NOMO-1 treated with DMSO at 0.1 percent for 48 hours (cell line): ENCODE results near the gene DUSP8.
"Not testable (repeated sequence)": the region's sequence is repeated elsewhere in the genome, so short reads cannot be mapped to it uniquely, and the experiment has no call there.

Experiments
- DNase-seq: peaks from one replicate; lab custom pipeline; 2025; ENCODE audit not compliant: unreplicated experiment; lab: John Stamatoyannopoulos, UW

DUSP8 gene

DNA sequence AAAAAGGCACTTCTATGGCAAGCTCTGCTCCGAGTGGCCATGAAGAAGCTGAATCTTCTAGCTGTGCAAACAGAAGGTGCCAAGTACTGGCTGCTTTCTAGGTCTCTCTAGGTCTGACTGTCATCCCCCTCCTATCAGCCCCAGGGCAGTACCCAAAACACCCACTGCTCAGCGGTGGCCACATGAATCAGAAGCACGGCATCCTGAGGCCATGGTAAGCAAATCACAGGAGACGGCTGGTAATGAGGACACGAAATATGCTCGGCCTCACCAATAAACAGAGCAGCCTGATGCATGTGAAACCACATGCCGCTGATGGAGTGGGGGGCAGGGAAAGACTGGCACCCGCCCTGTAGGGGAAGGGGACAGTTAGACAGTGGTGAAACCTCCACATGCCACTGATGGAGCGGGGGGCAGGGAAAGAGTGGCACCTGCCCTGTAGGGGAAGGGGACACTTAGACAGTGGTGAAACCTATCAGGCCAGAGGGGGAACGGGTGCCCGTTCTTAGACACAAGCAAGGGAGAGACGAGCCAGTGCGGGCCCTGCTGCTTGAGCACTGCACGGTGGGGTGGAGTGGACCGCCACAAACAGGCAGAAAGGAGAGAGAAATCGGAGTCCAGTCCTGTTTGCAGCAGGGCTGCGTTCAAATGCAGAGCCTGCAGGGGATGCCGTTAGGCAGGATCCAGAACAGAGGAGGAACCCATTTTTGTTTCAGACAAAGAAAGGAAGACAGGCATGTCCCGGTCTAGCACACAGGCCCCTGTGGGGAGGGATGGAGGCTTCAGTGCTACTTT, 55.6 kb downstream of the DUSP8 start:
- DNase-seq: no peak

DNA sequence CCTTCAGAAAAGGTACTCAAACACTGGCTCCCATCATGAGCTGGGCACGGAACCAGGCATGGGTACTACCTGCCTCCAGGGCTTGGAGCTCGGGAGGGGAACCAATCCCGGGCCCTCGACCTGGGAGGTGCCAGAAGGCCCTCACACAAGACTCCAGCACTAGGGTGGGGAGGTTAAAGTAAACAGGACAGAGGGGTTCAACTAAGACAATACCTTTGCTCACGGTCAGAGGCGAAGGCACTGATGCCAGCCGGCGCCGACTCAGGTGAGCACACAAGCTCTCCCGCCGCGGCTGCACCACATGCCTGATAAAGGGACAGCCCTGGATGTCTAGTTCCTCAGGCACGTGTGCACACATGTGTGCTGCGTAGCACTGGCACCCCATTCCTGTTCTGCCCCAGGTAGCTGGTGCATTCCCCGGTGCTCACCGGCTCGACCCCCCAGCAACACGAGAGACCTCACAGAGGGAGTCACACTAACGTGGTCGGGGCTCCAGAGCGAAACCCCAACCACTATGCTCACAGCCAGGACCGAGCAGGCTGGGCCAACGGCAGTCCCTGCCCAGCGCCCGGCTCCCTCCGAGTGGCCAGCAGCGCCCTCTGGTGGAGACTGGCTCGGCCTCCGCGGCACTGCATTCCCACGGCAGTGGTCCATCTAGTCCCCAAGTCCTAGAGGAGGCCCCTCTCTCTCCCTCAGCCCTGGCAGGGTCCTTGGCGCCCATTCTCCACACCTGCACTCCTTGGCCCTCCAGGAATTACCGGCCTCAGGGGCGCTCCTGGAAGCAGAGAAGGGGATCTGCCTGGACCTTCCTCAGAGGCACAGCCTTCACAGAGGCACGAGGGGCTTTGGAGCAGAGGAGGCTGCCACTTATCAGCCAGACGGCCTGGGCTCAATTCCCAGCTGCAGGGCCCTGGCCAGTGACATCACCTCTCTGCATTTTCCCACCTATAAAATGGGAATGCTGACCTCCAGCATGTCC, 56.7 kb downstream of the DUSP8 start:
- peak; percentile 11 for DNase-seq

DNA sequence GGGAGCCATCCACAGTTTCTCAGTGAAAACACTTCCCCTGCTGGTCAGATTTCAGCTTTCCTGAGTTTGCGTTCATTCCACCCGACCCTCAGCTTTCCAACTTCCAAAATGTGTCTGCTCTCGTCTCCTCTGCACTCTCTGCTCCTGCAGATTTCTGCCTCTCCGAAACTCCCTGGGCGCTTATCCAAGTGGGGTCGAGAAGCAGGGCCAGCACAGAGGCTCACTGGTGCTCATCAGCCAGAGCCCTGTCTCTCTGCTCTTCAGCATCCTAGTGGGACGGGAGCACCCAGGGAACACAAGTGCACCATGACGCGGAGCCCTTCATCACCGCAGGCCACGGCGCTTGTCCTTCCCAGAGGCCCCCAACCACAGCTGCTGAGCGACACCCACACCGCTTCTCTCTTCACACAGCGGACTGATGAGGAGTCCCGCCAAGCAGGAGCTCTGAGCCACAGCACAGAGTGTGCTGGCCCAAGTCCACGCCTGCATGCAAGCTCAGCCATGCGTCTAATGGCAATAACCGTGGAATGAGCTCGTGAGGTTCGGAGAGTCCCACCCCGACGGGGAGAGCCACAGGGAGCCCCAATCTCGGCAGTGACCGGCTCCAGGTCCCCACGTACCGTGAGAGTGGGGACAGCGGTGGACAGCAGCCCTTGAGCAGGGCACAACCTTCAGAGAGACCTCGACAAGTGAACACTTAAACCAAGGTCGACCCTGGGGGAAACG, 57.6 kb downstream of the DUSP8 start:
- DNase-seq: no peak

DNA sequence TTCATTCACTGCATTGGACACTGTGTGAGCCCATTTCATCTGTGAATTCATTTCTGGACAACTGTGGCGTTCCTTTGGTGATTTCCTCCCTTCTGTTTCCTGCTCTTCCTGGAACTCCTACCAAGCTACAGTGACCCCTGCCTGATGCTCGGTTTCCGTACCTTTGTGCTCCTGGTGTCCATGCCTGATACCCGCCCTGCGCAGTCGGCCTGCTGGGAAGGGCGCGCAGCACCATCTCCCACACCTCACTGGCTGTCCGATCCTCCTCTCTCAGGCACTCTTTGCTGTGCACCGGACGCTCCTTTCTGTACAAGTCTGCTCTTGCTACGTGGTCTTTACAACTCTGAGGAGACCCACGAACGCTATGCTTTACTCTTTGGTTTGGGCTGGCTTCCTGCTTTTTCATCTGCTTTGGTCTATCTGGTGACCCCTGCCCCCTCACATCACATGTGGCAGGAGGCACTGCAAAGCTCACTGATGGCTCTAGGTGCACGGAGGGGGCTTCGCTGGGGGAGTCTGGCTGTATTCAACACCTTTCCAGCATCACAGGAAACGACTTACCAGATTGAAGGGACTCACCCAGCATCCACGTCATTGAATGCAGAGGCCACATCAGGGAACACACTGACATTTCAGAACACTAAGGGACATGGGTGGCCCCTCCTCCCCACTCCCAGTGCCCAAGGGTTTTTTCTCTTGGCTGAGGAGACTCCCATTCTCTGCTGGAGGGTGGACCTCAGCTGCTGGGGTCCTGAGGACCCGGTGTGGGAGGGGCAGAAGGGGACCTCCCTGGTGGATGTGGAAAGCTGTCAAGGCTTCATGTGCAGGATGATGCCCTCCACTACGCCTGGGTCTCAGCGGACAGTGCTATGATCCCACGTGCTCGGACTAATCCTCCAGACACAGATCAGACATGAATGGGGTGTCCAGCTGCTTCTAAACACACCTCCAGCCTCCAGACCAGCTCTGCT, 58.5 kb downstream of the DUSP8 start:
- no peak for DNase-seq

DNA sequence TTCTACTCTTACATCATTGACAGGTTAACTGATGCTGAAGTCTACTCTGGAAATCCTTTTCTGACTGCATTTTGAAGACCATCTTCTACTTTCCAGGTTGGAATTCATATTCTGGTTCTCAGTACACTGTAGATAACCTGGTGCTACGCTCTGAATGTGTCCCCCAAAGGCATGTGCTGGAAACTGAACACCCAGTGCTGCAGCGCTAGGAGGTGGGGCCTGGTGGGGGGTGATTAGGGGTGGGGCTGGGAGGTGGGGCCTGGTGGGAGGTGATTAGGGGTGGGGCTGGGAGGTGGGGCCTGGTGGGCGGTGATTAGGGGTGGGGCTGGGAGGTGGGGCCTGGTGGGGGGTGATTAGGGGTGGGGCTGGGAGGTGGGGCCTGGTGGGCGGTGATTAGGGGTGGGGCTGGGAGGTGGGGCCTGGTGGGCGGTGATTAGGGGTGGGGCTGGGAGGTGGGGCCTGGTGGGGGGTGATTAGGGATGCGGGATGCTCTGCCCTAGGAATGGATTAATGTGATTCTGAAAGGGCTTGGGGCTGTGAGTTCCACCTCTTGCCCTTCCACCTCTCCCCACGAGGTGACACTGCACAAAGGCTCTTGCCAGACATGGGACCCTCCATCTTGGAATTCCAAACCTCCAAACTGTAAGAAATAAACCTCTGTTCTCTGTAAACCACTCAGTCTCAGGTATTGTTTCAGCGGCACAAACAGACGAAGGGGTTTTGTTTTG, 59.4 kb downstream of the DUSP8 start:
- DNase-seq: not testable (repeated sequence)

DNA sequence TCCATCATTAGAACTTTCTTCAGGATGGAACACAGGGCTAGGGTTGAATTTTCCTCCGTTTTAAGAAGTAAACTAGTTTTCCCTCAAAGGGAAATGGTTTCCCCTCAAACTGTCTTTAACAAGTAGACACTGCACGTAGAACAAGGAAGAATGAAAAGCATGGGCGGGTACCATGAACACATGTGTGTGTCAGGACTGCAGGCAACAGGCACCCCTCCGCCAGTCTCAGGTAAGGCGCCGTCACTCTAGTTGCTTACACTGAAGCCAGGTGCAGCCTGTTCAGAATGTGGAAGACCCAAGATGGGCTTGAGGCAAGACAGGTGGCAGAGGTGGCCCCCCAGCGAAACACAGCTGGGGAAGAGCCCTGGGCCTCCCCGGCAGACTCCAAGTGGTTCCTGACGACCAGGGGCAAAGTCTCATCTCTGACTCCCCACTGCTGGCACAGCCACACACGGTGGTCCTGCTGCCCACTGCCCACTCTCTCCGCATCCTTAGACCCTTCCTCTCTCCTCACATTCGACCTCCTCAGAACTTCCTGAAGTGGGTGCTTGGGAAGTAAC, 60.1 kb downstream of the DUSP8 start:
- DNase-seq: no peak

DNA sequence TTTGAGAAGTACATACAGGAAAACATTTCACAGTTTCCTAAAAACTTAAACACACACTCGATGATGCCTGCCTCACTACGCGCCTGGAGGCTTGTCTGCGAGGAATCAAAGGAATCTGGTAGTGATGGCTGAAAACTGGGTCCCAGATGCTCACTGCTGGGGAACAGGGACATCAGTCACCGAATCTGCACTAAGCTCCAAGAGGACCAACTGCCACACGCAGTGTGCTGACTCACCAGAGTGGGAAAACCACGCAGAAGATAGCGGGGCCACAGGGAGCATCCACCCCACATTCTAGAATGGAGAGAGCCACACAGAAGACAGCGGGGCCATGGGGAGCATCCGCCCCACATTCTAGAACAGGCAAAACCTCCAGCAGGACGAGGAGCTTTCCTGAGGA, 61.1 kb downstream of the DUSP8 start:
- no peak for DNase-seq

DNA sequence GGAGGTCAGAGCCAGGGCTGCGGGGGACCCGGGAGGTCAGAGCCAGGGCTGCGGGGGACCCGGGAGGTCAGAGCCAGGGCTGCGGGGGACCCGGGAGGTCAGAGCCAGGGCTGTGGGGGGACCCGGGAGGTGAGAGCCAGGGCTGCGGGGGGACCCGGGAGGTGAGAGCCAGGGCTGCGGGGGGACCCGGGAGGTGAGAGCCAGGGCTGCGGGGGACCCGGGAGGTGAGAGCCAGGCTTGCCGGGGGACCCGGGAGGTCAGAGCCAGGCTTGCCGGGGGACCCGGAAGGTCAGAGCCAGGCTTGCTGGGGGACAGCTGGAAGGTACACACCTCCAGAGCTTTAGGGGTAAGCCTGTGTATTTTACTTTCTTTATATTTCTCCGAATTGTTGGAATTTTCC, 61.7 kb downstream of the DUSP8 start:
- not testable (repeated sequence) for DNase-seq

DNA sequence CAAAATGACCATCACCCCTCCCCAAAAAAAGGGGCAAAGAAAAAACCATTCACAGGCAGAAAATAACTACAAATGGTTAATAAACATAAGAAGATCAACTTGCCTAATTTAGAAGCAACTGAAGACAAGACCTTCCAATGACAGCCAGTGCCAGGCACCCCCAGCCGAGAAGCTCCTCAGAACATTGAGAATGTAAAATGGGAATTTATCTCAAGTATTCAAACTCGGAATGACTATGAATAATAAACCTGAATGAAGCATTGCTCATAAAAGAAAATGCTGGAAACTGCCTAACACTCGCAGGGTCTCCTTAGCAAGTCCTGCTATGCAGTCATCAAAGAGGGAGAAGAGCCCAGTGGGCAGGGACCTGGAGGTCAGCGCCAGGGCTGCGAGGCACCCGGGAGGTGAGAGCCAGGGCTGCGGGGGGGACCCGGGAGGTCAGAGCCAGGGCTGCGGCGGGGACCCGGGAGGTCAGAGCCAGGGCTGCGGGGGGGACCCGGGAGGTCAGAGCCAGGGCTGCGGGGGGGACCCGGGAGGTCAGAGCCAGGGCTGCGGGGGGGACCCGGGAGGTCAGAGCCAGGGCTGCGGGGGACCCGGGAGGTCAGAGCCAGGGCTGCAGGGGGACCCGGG, 62.3 kb downstream of the DUSP8 start:
- no peak for DNase-seq

DNA sequence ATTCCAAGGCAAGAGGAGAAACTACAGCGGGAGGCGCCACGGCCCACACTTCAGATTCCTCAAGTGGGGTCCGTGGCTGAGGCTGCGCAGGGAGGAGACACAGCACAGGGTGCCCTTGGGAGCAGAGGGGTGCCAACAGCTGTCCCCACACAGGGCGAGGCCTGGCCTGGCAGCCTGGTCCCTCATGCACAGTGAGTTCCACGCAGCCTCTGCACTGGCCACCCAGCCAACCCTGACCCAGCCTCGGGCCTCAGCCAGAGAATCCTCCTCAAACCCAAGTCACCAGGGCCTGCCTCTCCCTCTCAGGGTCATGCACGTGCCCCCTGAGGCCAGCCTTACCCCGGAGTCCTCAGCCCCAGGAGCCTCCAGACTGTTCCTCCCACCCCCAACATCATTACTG, 63.1 kb downstream of the DUSP8 start:
- DNase-seq: no peak

DNA sequence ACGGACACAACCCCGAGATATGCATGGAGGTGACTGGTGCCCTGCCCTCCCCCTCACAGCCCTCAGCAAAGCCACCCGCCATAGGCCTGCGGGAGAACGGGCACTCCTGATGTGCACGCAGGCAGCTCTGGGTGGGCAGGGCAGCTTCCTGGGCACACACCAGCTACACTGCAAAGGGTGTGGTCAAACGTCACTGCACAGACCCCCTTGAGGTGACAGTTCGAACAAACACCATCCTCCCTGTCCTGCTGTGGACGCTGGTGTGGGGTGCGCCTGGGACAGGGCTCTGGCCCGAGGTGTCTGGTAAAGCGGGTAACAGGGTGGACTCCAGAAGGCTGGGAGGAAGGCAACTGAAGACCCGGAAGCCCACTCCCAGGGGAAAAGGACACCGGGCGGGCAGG, 63.6 kb downstream of the DUSP8 start:
- no peak for DNase-seq

DNA sequence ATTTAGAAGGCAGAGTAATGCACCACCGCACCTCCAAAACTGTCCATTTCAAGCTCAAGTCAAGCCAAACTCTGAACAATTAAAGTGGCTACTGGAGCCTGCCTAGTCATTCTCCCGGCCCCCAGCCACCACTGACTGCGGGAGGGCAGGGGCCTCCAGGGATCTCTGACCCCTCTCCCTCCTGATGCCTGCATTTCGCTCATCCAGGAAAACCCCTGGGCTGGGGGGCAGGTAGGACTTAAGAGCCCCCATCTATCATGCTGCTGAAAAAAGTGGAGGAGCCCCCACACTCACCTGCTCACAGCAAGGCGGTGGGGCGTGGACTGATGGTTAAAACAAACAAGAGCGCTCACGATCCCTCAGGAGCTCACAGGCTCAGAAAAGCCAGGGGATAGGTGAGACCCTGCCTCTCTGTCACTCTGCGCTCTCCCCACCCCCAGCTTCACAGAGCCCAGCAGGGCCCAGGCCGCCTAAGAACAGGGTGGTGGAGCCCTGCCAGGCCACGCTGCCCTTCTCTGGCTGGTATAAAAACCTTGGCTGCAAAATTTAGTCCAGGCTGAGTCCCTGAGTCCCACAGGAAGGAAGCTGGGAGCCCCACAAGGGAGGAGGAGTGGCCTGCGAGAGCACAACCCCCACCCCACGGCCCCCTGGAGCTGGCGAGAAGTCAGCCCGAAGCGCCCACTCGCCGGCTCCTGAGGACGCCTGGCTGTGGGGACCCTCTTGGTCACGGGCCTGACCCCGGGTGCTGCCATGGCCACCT, 64.5 kb downstream of the DUSP8 start:
- no peak for DNase-seq

DNA sequence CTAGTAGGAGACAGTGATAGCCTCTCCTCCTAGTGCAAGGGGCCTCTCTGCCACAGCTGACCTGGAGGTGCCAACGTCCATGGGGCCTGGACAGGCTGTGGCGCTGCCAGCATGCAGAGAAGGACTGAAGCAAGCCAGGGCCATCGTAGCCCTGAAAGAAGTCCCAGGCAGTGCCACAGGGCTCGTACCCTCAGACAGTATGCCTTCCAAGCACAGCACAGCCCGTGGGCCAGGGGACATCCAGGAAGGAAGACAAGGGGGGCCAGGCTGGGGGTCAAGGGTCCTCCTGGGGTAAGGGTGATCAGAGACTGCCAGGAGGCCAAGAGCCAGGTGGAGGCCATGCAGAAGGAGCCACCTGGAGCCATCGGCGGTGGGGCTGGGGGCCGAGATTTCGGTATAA, 65.1 kb downstream of the DUSP8 start:
- no peak for DNase-seq

DNA sequence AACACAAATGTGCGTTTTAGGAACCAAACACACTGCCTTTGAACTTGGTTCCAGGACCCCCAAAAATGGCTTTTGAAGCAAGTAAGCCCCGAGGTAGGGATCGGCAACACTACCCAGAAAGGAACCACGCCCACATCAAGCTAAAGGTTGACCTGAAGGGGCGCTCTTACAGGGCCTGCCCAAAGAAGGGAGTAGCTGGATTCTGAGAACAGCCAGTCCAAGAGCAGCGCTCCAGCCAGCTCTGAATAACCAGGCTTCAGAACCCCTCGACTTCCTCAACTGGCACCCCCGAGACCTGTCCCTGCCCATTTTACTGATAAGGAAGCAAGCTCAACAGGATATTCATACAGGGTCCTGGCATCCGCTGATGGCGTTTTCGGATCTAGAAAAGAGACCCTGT, 66.6 kb downstream of the DUSP8 start:
- no peak for DNase-seq

DNA sequence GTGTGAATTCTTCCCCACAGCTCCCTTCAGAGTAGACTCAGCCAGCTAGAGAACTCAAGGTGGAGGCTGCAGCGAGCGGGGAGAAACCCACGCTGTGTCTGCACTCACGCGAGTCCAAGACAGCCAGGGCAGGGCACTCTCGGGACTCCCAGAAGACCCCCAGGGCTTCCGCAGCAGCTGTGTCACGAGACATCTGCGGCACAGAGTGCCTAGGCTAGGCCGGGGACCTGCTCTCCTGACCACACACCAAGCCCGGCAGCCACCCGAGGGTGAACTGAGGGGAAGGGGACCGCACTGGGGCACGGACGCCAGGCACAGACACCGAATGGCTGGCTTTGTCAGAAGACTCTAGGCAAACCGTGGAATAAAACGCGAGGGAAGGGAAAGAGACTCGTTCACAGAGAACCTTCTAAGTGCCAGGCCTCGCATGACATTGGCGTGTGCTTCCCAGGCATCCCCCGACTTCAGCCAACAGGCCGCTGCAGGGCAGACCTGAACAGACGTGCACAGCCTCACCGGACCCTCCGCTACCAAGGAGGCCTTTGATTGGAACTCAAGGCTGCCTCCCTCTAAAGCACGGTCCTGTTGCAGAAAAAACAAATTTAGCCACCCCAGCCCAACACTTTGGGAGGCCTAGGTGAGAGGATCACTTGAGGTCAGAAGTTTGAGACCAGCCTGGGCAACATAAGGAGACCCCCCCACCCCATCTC, 67.3 kb downstream of the DUSP8 start:
- DNase-seq: no peak

DNA sequence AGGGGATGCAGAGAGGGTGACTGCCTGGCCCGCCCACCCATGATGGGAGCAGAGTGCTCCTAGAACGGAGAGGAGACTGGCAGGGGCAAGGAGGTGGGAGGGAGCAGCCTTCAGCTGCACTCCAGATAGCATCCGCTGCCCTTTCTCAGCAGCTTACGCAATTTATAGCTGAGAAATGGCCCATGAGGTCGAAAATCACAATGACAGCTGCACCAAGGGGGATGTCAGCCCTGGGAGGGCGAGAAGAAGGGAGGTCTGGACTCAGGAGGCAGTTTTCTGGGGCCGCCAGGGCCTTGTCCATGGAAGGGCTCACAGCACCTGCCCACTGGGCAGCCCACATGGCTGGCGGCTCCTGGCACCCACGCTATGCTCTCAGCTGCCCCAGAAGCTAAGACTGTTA, 67.9 kb downstream of the DUSP8 start:
- no peak for DNase-seq
